GM12872 (cell line): ENCODE data around the gene AMZ1.
A peak's percentile ranks its signal among the peaks of the same experiment; 100 is the strongest.

Experiments
- CTCF ChIP-seq: IDR thresholded peaks from 3 replicates; pipeline ENCODE4 v1.5.1; 2011; ENCODE audit warnings: low read depth, mild to moderate bottlenecking, low read length, moderate library complexity; ENCODE audit not compliant: insufficient read depth

Gene AMZ1

GRCh38 chr7:2686101-2686500 is 1.9 kb upstream of the AMZ1 start:
- TF ChIP-seq CTCF: no peak

GRCh38 chr7:2687338-2687869 is 598 bp upstream of the AMZ1 start:
- no peak for TF ChIP-seq CTCF

GRCh38 chr7:2688409-2689342 is 674 bp downstream of the AMZ1 start:
- 0 out of 3 replicates have a peak, but pooled peaks have one; percentile 10 for TF ChIP-seq CTCF

- TF ChIP-seq CTCF: no peak
Observed at GRCh38 chr7:2689343-2689847, 1.4 kb downstream of the AMZ1 start.

- no peak for TF ChIP-seq CTCF
Observed at GRCh38 chr7:2689951-2690705, 2.1 kb downstream of the AMZ1 start.

GRCh38 chr7:2691011-2691707 is 3.2 kb downstream of the AMZ1 start:
- no peak for TF ChIP-seq CTCF
